Activated naive CD8-positive, alpha-beta T cell (primary cell): ENCODE measurements around the gene FRS3.
A peak's percentile ranks its signal among the peaks of the same experiment; 100 is the strongest.

Source experiments
- H3K27ac Mint-ChIP-seq: one replicate; pipeline ENCODE4 v1.8.0; 2021; ENCODE audit warnings: mixed read lengths
- H3K27me3 Mint-ChIP-seq: one replicate; pipeline ENCODE4 v1.8.0; 2021; ENCODE audit warnings: mixed read lengths
- H3K36me3 Mint-ChIP-seq: one replicate; pipeline ENCODE4 v1.8.0; 2021; ENCODE audit warnings: mixed read lengths
- H3K4me1 Mint-ChIP-seq: one replicate; pipeline ENCODE4 v1.8.0; 2021; ENCODE audit warnings: low read depth, mixed read lengths
- H3K4me3 Mint-ChIP-seq: one replicate; pipeline ENCODE4 v1.8.0; 2021; ENCODE audit warnings: mild to moderate bottlenecking, mixed read lengths
- H3K9me3 Mint-ChIP-seq: one replicate; pipeline ENCODE4 v1.8.0; 2021; ENCODE audit warnings: low read depth, mixed read lengths

Gene FRS3

GRCh38 chr6:41746107-41746506 lies 33.6 kb downstream of the FRS3 start:
- Mint-ChIP-seq H3K36me3 (no peaks in the 10 kb centered on the region), H3K9me3 (no peaks in the 10 kb centered on the region), H3K27me3 (no peaks in the 10 kb centered on the region), H3K4me3 (no peak overlapping the region), H3K27ac (no peak overlapping the region), H3K4me1 (no peaks in the 10 kb centered on the region)

DNA sequence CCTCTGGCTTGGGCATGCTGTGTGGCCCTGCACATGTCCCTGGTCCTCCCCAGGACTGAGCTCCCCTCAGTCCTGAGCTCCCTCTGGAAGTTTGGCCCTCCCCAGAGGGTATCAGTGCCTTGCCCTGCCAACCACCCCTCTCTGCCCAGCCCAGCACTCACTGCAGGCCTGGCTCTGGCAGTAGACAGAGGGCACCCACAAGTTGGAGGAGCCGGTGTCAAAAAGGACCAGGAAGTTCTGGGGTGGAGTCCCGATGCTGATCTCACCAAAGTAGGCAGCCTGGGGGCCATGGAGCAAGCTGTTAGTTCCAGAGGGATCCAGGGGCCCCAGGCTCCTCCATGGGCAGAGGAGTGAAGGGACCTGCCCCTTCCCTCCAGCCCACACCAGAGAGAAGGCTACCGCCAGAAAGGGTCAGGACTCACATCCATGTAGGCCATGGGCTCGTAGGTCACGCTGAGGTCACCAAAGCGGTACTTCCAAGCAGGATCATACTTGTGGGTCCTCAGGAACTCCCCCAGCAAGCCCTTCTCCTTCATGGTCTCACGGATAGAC lies 35.4 kb downstream of the FRS3 start:
- Mint-ChIP-seq H3K4me3 (no peak overlapping the region), H3K4me1 (no peaks in the 10 kb centered on the region), H3K9me3 (no peaks in the 10 kb centered on the region), H3K27ac (no peak overlapping the region), H3K36me3 (no peaks in the 10 kb centered on the region), H3K27me3 (no peaks in the 10 kb centered on the region)

GRCh38 chr6:41743406-41744235 lies 36.1 kb downstream of the FRS3 start:
- Mint-ChIP-seq H3K36me3 (no peaks in the 10 kb centered on the region), H3K27me3 (no peaks in the 10 kb centered on the region), H3K4me1 (no peaks in the 10 kb centered on the region), H3K9me3 (no peaks in the 10 kb centered on the region), H3K4me3 (no peak overlapping the region), H3K27ac (no peak overlapping the region)

DNA sequence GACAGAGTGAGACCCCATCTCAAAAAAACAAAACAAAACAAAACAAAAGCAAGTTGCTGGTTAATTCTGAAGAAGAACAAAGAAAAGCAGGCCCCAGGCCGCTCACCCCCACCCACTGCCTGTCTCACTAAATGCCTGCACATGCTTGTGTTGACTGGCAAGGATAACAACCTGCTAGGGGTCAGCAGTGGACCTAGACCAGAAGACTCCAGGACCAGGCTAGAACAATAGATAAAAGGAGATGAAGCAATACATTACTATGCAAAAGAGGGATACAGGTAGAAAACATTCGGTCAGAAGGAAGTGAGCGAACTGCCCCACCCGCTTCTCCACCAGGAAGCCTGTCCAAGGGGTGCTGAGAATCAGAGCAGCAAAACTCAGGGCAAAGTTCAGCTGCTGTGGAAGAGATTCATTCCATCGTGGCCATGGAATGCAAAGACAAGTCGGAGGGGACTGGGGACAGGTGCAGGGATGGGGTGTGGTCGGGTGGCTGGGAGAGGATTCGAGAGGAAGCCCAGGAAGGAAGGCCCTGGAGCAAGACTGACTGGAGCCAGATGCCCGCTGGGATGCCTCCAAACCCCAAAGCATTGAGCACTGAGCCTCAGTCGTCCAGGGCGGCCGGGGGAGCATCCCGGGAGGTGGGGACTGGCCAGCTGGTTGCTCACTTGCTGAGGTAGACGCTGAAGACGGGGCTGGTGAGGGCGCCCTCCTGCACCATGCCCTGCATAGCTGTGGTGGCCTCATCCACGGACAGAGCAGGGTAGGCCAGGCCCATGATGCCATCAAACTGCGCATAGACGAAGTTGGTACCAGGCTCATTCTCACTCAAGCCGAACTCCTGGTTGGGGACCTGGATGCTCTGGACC lies 37.8 kb downstream of the FRS3 start:
- peak overlapping the region; percentile 41 for H3K27ac Mint-ChIP-seq
- no peaks in the 10 kb centered on the region for H3K27me3 Mint-ChIP-seq
- H3K4me1 Mint-ChIP-seq: no peaks in the 10 kb centered on the region
- no peak overlapping the region for H3K4me3 Mint-ChIP-seq
- H3K9me3 Mint-ChIP-seq: no peaks in the 10 kb centered on the region
- H3K36me3 Mint-ChIP-seq: no peaks in the 10 kb centered on the region

DNA sequence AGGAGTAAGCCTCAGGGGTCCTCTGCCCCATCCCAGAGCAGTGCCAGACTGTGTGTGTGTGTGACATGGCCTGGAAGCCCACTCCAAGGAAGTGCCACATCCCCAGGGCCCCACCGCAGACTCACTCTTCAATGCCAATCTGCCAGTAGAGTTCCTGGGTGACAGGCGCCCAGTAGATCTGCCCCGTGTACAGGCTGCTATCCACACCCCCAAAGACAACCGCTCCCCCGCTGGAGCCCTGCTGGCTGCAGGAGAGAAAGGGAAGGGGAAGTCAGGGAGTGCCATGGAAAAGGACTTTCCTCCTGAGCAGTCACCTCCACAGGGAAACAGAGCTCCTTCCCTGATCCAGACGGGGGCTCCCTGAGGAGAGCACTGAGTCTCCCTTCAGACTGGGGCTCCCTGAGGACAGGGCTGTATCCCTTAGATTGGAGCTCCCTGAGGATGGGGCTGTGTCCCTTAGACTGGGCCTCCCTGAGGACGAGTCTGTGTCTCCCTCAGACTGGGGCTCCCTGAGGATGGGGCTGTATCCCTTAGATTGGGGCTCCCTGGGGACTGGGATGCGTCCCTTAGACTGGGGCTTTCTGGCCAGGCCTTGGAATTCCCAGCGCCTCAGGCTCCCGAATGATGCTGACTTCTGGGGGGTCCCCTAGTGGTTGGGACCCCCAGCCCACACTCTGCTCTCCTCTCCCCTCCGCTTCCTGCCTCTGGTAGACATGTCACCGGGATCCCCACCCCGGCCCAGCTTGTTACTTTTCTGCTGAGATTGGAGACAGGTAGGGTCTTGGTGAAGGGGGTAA lies 39.1 kb downstream of the FRS3 start:
- Mint-ChIP-seq H3K9me3 (no peaks in the 10 kb centered on the region), H3K27me3 (no peaks in the 10 kb centered on the region), H3K4me3 (no peak overlapping the region), H3K27ac (no peak overlapping the region), H3K4me1 (peaks cover 2% of the 10 kb centered on the region), H3K36me3 (no peaks in the 10 kb centered on the region)

DNA sequence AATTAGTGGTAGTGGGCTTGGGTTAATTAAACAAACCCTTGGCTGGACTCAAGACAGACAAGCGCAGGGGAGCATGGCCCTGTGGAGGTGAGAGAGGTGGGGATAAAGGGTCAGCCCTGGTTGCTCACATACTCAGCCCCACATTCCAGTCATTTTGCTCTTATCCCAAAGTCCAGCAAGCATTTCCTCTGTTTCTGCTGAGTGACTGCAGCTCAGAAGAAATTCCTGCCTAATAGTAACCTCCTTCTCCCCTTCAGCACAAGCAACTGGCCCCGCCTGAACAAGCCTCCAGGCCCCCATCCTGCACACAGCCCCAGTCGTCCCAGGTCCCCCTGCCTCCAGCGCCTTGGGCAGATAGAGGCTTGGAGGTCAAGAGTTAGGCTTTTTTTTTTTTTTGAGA lies 40.7 kb downstream of the FRS3 start:
- Mint-ChIP-seq H3K4me1 (peaks cover 2% of the 10 kb centered on the region), H3K27me3 (no peaks in the 10 kb centered on the region), H3K36me3 (no peaks in the 10 kb centered on the region), H3K27ac (no peak overlapping the region), H3K9me3 (no peaks in the 10 kb centered on the region), H3K4me3 (no peak overlapping the region)

DNA sequence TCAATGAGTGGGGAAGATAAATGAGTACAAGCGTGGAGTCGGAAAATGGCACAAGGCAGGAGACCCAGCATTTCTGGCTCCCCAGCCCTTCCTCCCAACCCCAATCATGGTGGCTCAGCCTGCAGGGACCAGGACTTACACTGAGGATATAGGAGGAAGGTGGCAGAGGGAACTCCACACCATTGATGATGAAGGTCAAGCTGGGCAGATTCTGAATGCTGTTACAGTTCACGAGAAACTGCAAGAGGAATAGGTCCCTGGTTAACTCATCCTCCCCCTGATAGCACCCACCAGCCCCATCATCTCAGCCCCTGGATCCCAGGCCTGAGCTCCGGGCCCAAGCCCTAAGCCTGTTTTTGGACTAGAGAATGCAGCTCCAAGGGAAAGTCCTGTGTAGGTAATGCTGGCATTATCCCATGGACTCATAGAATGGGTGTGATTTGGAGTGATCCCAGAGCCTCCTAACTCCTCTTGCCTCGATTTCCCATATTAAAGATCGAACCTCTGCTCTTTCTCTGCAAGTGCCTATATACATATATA lies 42.0 kb downstream of the FRS3 start:
- no peaks in the 10 kb centered on the region for H3K36me3 Mint-ChIP-seq
- no peak overlapping the region for H3K27ac Mint-ChIP-seq
- no peak overlapping the region for H3K4me3 Mint-ChIP-seq
- no peaks in the 10 kb centered on the region for H3K9me3 Mint-ChIP-seq
- peaks cover 14% of the 10 kb centered on the region for H3K4me1 Mint-ChIP-seq
- H3K27me3 Mint-ChIP-seq: no peaks in the 10 kb centered on the region

GRCh38 chr6:41736800-41737555 lies 42.7 kb downstream of the FRS3 start:
- peaks cover 19% of the 10 kb centered on the region for H3K4me1 Mint-ChIP-seq
- H3K27ac Mint-ChIP-seq: no peak overlapping the region
- no peaks in the 10 kb centered on the region for H3K27me3 Mint-ChIP-seq
- no peak overlapping the region for H3K4me3 Mint-ChIP-seq
- no peaks in the 10 kb centered on the region for H3K9me3 Mint-ChIP-seq
- no peaks in the 10 kb centered on the region for H3K36me3 Mint-ChIP-seq

- Mint-ChIP-seq H3K4me3 (no peak overlapping the region), H3K36me3 (no peaks in the 10 kb centered on the region), H3K27ac (no peak overlapping the region), H3K27me3 (no peaks in the 10 kb centered on the region), H3K4me1 (peaks cover 23% of the 10 kb centered on the region), H3K9me3 (no peaks in the 10 kb centered on the region)
These were observed 43.4 kb downstream of the FRS3 start for GRCh38 chr6:41736186-41736733.

DNA sequence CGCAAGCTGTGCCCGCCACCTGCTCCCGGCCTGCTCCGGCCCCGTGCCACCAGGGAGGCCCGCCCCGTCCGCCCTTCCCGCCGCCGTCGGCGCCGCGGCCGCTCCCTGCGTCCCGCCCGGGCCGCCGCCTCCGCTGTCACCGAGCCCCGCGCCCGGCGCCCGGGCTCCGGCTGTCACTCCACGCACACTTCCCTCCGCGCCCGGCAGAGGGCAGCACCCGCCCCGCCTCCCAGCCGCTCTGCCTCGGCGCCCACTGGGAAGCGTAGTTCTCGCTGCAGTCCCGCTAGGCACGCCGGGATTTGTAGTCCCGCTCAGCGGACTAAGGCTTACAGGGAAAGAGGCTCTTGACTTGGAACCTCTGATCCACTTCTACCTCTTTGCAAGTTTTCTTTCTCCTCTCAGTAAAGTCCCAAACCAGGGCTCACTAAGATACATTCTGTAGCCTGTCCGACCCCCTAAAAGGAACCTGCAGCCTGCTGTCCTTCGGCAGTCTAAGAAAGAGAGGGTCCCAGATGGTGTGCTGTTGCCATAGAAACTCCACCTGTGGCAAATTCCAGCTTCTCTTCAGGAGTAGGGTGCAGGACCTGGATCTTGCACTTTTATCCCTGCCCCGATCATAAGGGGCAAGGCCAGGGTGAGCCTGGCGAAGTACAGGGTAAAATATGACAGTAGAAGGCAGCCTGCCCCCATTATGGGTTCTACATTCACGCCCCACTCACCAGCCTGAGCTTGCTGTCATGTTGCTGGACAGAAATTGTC lies 44.1 kb downstream of the FRS3 start, which contains the start of gene TFEB:
TFEB (minus strand) TSS at position 182 of the 759 bp plus-strand sequence. CDS start 44,395 bp downstream, outside the sequence.
- Mint-ChIP-seq H3K27ac (no peak within 1 kb of the TSS), H3K9me3 (no peaks in the 10 kb centered on the region), H3K4me1 (peaks cover 29% of the 10 kb centered on the region), H3K27me3 (no peaks in the 10 kb centered on the region), H3K36me3 (no peaks in the 10 kb centered on the region), H3K4me3 (peak within 1 kb of the TSS; percentile 77)

DNA sequence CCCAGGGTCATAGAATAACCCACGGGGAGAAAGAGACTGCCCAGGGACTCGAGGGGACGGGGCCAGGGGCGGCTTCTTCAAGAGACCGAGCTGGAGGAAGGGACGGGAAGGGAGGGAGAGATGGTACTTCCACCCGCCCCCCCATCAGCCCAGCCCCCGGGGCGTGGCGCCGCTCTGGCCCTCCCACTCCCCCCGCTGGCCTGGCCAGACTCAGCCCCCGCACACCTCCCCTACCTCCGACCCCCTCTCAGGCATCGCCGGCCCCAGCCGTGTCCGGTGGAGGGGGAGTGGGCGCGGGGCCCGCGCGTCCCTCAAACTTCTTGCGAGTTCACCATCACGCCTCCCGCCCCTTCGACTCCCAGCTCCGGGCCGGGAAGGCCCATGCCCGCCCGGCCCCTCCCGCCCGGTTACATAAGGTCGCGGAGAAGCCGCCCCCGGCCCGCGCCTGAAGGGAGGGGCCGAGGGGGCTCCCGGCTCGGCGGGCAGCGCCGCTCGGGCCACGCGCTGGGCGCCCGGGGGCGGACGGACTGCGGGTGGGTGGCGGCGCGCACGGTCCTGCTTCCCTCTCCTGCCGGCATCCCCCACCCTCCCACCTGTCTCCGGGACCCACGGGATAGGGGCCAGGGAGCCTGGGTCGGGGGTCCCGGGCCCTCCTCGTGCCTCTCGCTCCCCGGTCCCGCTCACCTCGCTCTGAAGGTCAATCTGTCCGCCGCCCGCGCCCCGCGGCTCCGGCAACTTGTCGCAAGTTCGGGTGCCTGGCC lies 44.9 kb downstream of the FRS3 start:
- H3K27ac Mint-ChIP-seq: no peak overlapping the region
- H3K36me3 Mint-ChIP-seq: no peaks in the 10 kb centered on the region
- peak overlapping the region; percentile 63 for H3K4me3 Mint-ChIP-seq
- H3K4me1 Mint-ChIP-seq: peaks cover 36% of the 10 kb centered on the region
- H3K27me3 Mint-ChIP-seq: no peaks in the 10 kb centered on the region
- no peaks in the 10 kb centered on the region for H3K9me3 Mint-ChIP-seq
